Measurements from ENCODE around the gene OAS1.
"Not testable (repeated sequence)": the region's sequence is repeated elsewhere in the genome, so short reads cannot be mapped to it uniquely, and the experiment has no call there.

OAS1 gene

GRCh38 chr12:112913038-112913688, 6.4 kb downstream of the OAS1 start:
- no peak for TF ChIP-seq CTCF (conservative IDR thresholded peaks at IDR 0.05)
- H3K27ac ChIP-seq, result no peak overlapping the region

- not testable (repeated sequence) for H3K27ac ChIP-seq
Observed at GRCh38 chr12:112913888-112914287, 7.1 kb downstream of the OAS1 start.

- TF ChIP-seq CTCF (conservative IDR thresholded peaks at IDR 0.05), result no peak
- H3K27ac ChIP-seq, result peak overlapping the region; percentile 62
Observed at GRCh38 chr12:112916270-112916669, 9.5 kb downstream of the OAS1 start.

- no peak overlapping the region for H3K27ac ChIP-seq
- no peak for TF ChIP-seq CTCF (conservative IDR thresholded peaks at IDR 0.05)
Observed at GRCh38 chr12:112919121-112919520, 12.4 kb downstream of the OAS1 start.

GRCh38 chr12:112924986-112925385, 18.2 kb downstream of the OAS1 start:
- H3K27ac ChIP-seq, result peak overlapping the region; percentile 70
- no peak for TF ChIP-seq CTCF (conservative IDR thresholded peaks at IDR 0.05)

GRCh38 chr12:112926416-112927033, 19.8 kb downstream of the OAS1 start:
- peak overlapping the region; percentile 70 for H3K27ac ChIP-seq

- TF ChIP-seq CTCF (conservative IDR thresholded peaks at IDR 0.05), result no peak
- H3K27ac ChIP-seq, result peak overlapping the region; percentile 70
Observed at GRCh38 chr12:112927475-112927874, 20.7 kb downstream of the OAS1 start.

- TF ChIP-seq CTCF (conservative IDR thresholded peaks at IDR 0.05), result no peak
Observed at GRCh38 chr12:112927925-112928324, 21.2 kb downstream of the OAS1 start.

More at GRCh38 chr12:112927925-112928324, 21.2 kb downstream of the OAS1 start:
- H3K27ac ChIP-seq, result peak overlapping the region; percentile 70

All from VCaP (cell line).